ENCODE measurements around the gene TMPRSS5. TPM values are rescaled to one million over a fixed set of nuclear protein-coding genes. Genes with fewer than 3 reads are reported as not detected.

TMPRSS5 gene
- total and polyA plus RNA-seq, 7 experiments from 2014 or later = 0.50 to 1.5 (median 0.97) TPM; not detected in 2

- H3K27me3 Mint-ChIP-seq = no peaks in the 10 kb centered on the region
- DNase-seq = no peak
- H3K27me3 ChIP-seq (ENCODE audit: control insufficient read depth in 2 of 2, insufficient read depth in 2 of 2, low read length in 2 of 2) = no peaks in the 10 kb centered on the region
- H3K4me1 Mint-ChIP-seq = peaks cover 0 to 2% (median 0%) of the 10 kb centered on the region in 7 donors
- intact Hi-C loops (cut with micrococcal nuclease) = no loop called here
- no peak overlapping the region for H3K4me3 Mint-ChIP-seq
- no peaks in the 10 kb centered on the region for H3K9me3 Mint-ChIP-seq
- H3K9me3 ChIP-seq (ENCODE audit: control insufficient read depth in 2 of 3, low read length in 3 of 3) = no peaks in the 10 kb centered on the region
- H3K27ac ChIP-seq (ENCODE audit: low read depth, low read length) = no peak overlapping the region
- H3K4me3 ChIP-seq (ENCODE audit: low read length) = no peak overlapping the region
- peaks cover 0 to 14% (median 0%) of the 10 kb centered on the region in 3 experiments for H3K36me3 ChIP-seq (ENCODE audit: control insufficient read depth in 2 of 3, insufficient read depth in 3 of 3, low read length in 3 of 3)
- peaks cover 0 to 33% (median 11%) of the 10 kb centered on the region in 5 donors for H3K36me3 Mint-ChIP-seq
- peak; percentile 22 for ATAC-seq
- POLR2A ChIA-PET = interaction anchor here (0.6 kb wide), 1 partner anchor 10 kb away, joined by 3 read pairs; no protein-coding TSS in a partner anchor
- CTCF ChIA-PET = no interaction called here
- H3K4me1 ChIP-seq (ENCODE audit: control insufficient read depth in 2 of 2, insufficient read depth in 2 of 2, low read length in 2 of 2) = no peaks in the 10 kb centered on the region
- H3K27ac Mint-ChIP-seq = no peak overlapping the region
These were observed 22.7 kb upstream of the TMPRSS5 start for GRCh38 chr11:113728814-113729213.

- peaks cover 0 to 34% (median 16%) of the 10 kb centered on the region in 5 donors for H3K36me3 Mint-ChIP-seq
- intact Hi-C loops (cut with micrococcal nuclease) = no loop called here
- Histone ChIP-seq H3K4me3 (ENCODE audit: low read length) (no peak overlapping the region), H3K9me3 (ENCODE audit: control insufficient read depth in 2 of 3, low read length in 3 of 3) (no peaks in the 10 kb centered on the region), H3K4me1 (ENCODE audit: control insufficient read depth in 2 of 2, insufficient read depth in 2 of 2, low read length in 2 of 2) (no peaks in the 10 kb centered on the region), H3K27ac (ENCODE audit: low read depth, low read length) (no peak overlapping the region), H3K36me3 (ENCODE audit: control insufficient read depth in 2 of 3, insufficient read depth in 3 of 3, low read length in 3 of 3) (peaks cover 0 to 3% (median 0%) of the 10 kb centered on the region in 3 experiments), H3K27me3 (ENCODE audit: control insufficient read depth in 2 of 2, insufficient read depth in 2 of 2, low read length in 2 of 2) (no peaks in the 10 kb centered on the region)
- peaks cover 0 to 2% (median 0%) of the 10 kb centered on the region in 7 donors for H3K4me1 Mint-ChIP-seq
- no peak overlapping the region for H3K27ac Mint-ChIP-seq
- peaks cover 0 to 4% (median 0%) of the 10 kb centered on the region in 11 donors for H3K9me3 Mint-ChIP-seq
- ChIA-PET POLR2A (no interaction called here), CTCF (no interaction called here)
- DNase-seq (no peak), ATAC-seq (no peak)
- H3K4me3 Mint-ChIP-seq = no peak overlapping the region
- H3K27me3 Mint-ChIP-seq = no peaks in the 10 kb centered on the region
These were observed 19.8 kb upstream of the TMPRSS5 start for GRCh38 chr11:113725913-113726312.

GRCh38 chr11:113725407-113725806, 19.3 kb upstream of the TMPRSS5 start:
- ChIA-PET CTCF (no interaction called here), POLR2A (no interaction called here)

GRCh38 chr11:113724778-113725177, 18.7 kb upstream of the TMPRSS5 start:
- H3K27me3 ChIP-seq (ENCODE audit: control insufficient read depth in 2 of 2, insufficient read depth in 2 of 2, low read length in 2 of 2) = no peaks in the 10 kb centered on the region
- Mint-ChIP-seq H3K27me3 (no peaks in the 10 kb centered on the region), H3K36me3 (peaks cover 0 to 40% (median 21%) of the 10 kb centered on the region in 5 donors), H3K4me3 (no peak overlapping the region), H3K4me1 (peaks cover 0 to 2% (median 0%) of the 10 kb centered on the region in 7 donors), H3K27ac (no peak overlapping the region), H3K9me3 (peaks cover 0 to 4% (median 0%) of the 10 kb centered on the region in 11 donors)
- CTCF ChIA-PET = no interaction called here
- intact Hi-C loops (cut with micrococcal nuclease) = no loop called here
- H3K4me3 ChIP-seq (ENCODE audit: low read length) = no peak overlapping the region
- ATAC-seq (no peak), DNase-seq (no peak)
- H3K4me1 ChIP-seq (ENCODE audit: control insufficient read depth in 2 of 2, insufficient read depth in 2 of 2, low read length in 2 of 2) = no peaks in the 10 kb centered on the region
- no peak overlapping the region for H3K27ac ChIP-seq (ENCODE audit: low read depth, low read length)
- POLR2A ChIA-PET = no interaction called here
- H3K9me3 ChIP-seq (ENCODE audit: control insufficient read depth in 2 of 3, low read length in 3 of 3) = no peaks in the 10 kb centered on the region
- peaks cover 0 to 3% (median 0%) of the 10 kb centered on the region in 3 experiments for H3K36me3 ChIP-seq (ENCODE audit: control insufficient read depth in 2 of 3, insufficient read depth in 3 of 3, low read length in 3 of 3)

More at GRCh38 chr11:113725407-113725806, 19.3 kb upstream of the TMPRSS5 start:
- no peaks in the 10 kb centered on the region for H3K4me1 ChIP-seq (ENCODE audit: control insufficient read depth in 2 of 2, insufficient read depth in 2 of 2, low read length in 2 of 2)
- H3K27ac ChIP-seq (ENCODE audit: low read depth, low read length) = no peak overlapping the region
- ATAC-seq (no peak), DNase-seq (no peak)
- intact Hi-C loops (cut with micrococcal nuclease) = no loop called here
- Mint-ChIP-seq H3K4me3 (no peak overlapping the region), H3K9me3 (peaks cover 0 to 4% (median 0%) of the 10 kb centered on the region in 11 donors), H3K27me3 (no peaks in the 10 kb centered on the region), H3K27ac (no peak overlapping the region), H3K36me3 (peaks cover 0 to 37% (median 20%) of the 10 kb centered on the region in 5 donors), H3K4me1 (peaks cover 0 to 2% (median 0%) of the 10 kb centered on the region in 7 donors)
- no peaks in the 10 kb centered on the region for H3K27me3 ChIP-seq (ENCODE audit: control insufficient read depth in 2 of 2, insufficient read depth in 2 of 2, low read length in 2 of 2)
- H3K9me3 ChIP-seq (ENCODE audit: control insufficient read depth in 2 of 3, low read length in 3 of 3) = no peaks in the 10 kb centered on the region
- H3K4me3 ChIP-seq (ENCODE audit: low read length) = no peak overlapping the region
- H3K36me3 ChIP-seq (ENCODE audit: control insufficient read depth in 2 of 3, insufficient read depth in 3 of 3, low read length in 3 of 3) = peaks cover 0 to 3% (median 0%) of the 10 kb centered on the region in 3 experiments

GRCh38 chr11:113723787-113724186, 17.7 kb upstream of the TMPRSS5 start:
- Mint-ChIP-seq H3K36me3 (peaks cover 0 to 49% (median 29%) of the 10 kb centered on the region in 5 donors), H3K27ac (no peak overlapping the region), H3K27me3 (no peaks in the 10 kb centered on the region), H3K4me3 (no peak overlapping the region), H3K4me1 (no peaks in the 10 kb centered on the region), H3K9me3 (peaks cover 0 to 4% (median 0%) of the 10 kb centered on the region in 11 donors)
- no peak overlapping the region for H3K27ac ChIP-seq (ENCODE audit: low read depth, low read length)
- H3K9me3 ChIP-seq (ENCODE audit: control insufficient read depth in 2 of 3, low read length in 3 of 3) = no peaks in the 10 kb centered on the region
- POLR2A ChIA-PET = no interaction called here
- no peak for ATAC-seq
- no peaks in the 10 kb centered on the region for H3K4me1 ChIP-seq (ENCODE audit: control insufficient read depth in 2 of 2, insufficient read depth in 2 of 2, low read length in 2 of 2)
- H3K27me3 ChIP-seq (ENCODE audit: control insufficient read depth in 2 of 2, insufficient read depth in 2 of 2, low read length in 2 of 2) = no peaks in the 10 kb centered on the region
- H3K4me3 ChIP-seq (ENCODE audit: low read length) = no peak overlapping the region
- peaks cover 0 to 3% (median 0%) of the 10 kb centered on the region in 3 experiments for H3K36me3 ChIP-seq (ENCODE audit: control insufficient read depth in 2 of 3, insufficient read depth in 3 of 3, low read length in 3 of 3)
- CTCF ChIA-PET = no interaction called here
- intact Hi-C loops (cut with micrococcal nuclease) = no loop called here
- no peak for DNase-seq

- intact Hi-C loops (cut with micrococcal nuclease) = no loop called here
- Mint-ChIP-seq H3K9me3 (peaks cover 0 to 4% (median 0%) of the 10 kb centered on the region in 11 donors), H3K27me3 (no peaks in the 10 kb centered on the region), H3K36me3 (peaks cover 0 to 55% (median 33%) of the 10 kb centered on the region in 5 donors), H3K4me3 (no peak overlapping the region), H3K4me1 (no peaks in the 10 kb centered on the region), H3K27ac (no peak overlapping the region)
- H3K4me3 ChIP-seq (ENCODE audit: low read length) = no peak overlapping the region
- DNase-seq = no peak
- no peaks in the 10 kb centered on the region for H3K4me1 ChIP-seq (ENCODE audit: control insufficient read depth in 2 of 2, insufficient read depth in 2 of 2, low read length in 2 of 2)
- H3K36me3 ChIP-seq (ENCODE audit: control insufficient read depth in 2 of 3, insufficient read depth in 3 of 3, low read length in 3 of 3) = peaks cover 0 to 3% (median 0%) of the 10 kb centered on the region in 3 experiments
- ChIA-PET POLR2A (no interaction called here), CTCF (no interaction called here)
- H3K9me3 ChIP-seq (ENCODE audit: control insufficient read depth in 2 of 3, low read length in 3 of 3) = no peaks in the 10 kb centered on the region
- ATAC-seq = no peak
- H3K27ac ChIP-seq (ENCODE audit: low read depth, low read length) = no peak overlapping the region
- no peaks in the 10 kb centered on the region for H3K27me3 ChIP-seq (ENCODE audit: control insufficient read depth in 2 of 2, insufficient read depth in 2 of 2, low read length in 2 of 2)
These were observed 16.8 kb upstream of the TMPRSS5 start for GRCh38 chr11:113722934-113723333.

- ATAC-seq (no peak), DNase-seq (no peak)
- H3K36me3 Mint-ChIP-seq = peaks cover 3 to 58% (median 39%) of the 10 kb centered on the region in 5 donors
- no peaks in the 10 kb centered on the region for H3K4me1 Mint-ChIP-seq
- intact Hi-C loops (cut with micrococcal nuclease) = no loop called here
- Histone ChIP-seq H3K27ac (ENCODE audit: low read depth, low read length) (no peak overlapping the region), H3K4me1 (ENCODE audit: control insufficient read depth in 2 of 2, insufficient read depth in 2 of 2, low read length in 2 of 2) (no peaks in the 10 kb centered on the region), H3K27me3 (ENCODE audit: control insufficient read depth in 2 of 2, insufficient read depth in 2 of 2, low read length in 2 of 2) (no peaks in the 10 kb centered on the region), H3K4me3 (ENCODE audit: low read length) (no peak overlapping the region), H3K36me3 (ENCODE audit: control insufficient read depth in 2 of 3, insufficient read depth in 3 of 3, low read length in 3 of 3) (peaks cover 0 to 3% (median 0%) of the 10 kb centered on the region in 3 experiments), H3K9me3 (ENCODE audit: control insufficient read depth in 2 of 3, low read length in 3 of 3) (no peaks in the 10 kb centered on the region)
- no peaks in the 10 kb centered on the region for H3K27me3 Mint-ChIP-seq
- no peak overlapping the region for H3K4me3 Mint-ChIP-seq
- no peak overlapping the region for H3K27ac Mint-ChIP-seq
- ChIA-PET POLR2A (interaction anchor here (0.7 kb wide), 1 partner anchor 14 kb away, joined by 3 read pairs; no protein-coding TSS in a partner anchor), CTCF (no interaction called here)
- peaks cover 0 to 4% (median 0%) of the 10 kb centered on the region in 11 donors for H3K9me3 Mint-ChIP-seq
These were observed 16.1 kb upstream of the TMPRSS5 start for GRCh38 chr11:113722221-113722620.

All from naive thymus-derived CD4-positive, alpha-beta T cell (primary cell).